K562 (cell line): Measurements from ENCODE around the gene ERMN. TPM values are rescaled to one million over a fixed set of nuclear protein-coding genes. Genes with fewer than 3 reads are reported as not detected.

Experiments used
- ATAC-seq: fragments of 200-7000 bp; cut with Tn5 transposase; 3 replicates; pipeline ENCODE4 v1.9.1; 2020; ENCODE audit warnings: moderate library complexity
- BruUV-seq: library from RNA; stranded (reverse); fragments of 400-500 nt; replicated peaks from 2 replicates; lab custom pipeline; 2021; lab: Mats Ljungman, UMichigan
- CTCF ChIA-PET: fragments of 300-600 bp; formaldehyde crosslinking; extraction: SDS; loops from one replicate; lab custom pipeline; 2021; ENCODE audit warnings: low intra/inter-chr PET ratio; lab: Yijun Ruan, JAX
- POLR2A ChIA-PET: fragments of 300-600, 350-650 bp; sonication (Branson Sonifier 250); formaldehyde crosslinking; extraction: SDS; loops from one replicate; lab custom pipeline; 2021; ENCODE audit warnings: antibody characterized with exemption, inconsistent platforms; lab: Yijun Ruan, JAX
- DNase-seq, 4 experiments: peaks; one replicate each; pipeline versions ENCODE4 v3.0.0 to v3.0.0-alpha.2; 2011 to 2018; ENCODE audit warnings: low spot score in 3 of 4, mixed read lengths in 3 of 4; ENCODE audit errors: extremely low read depth in 1 of 4
- FAIRE-seq: peaks from 2 replicates; lab custom pipeline; 2011; peaks lifted over from hg19 to GRCh38; lab: Jason Lieb, UNC
- H2AFZ ChIP-seq: 2 replicates; pipeline ENCODE4 v1.6.0; 2011; ENCODE audit warnings: low read depth, low read length, control low read depth, inconsistent platforms
- H3K27ac ChIP-seq: fragments of 200-600 bp; 3 replicates; pipeline ENCODE4 v1.8.0; 2011; ENCODE audit warnings: low read depth, mild to moderate bottlenecking, control low read depth, inconsistent platforms, low read length, moderate library complexity, mixed read lengths; ENCODE audit errors: extremely low read depth
- H3K27me3 ChIP-seq, 2 experiments: fragments of 300-600 bp in 1 of 2; 2 replicates in 1 of 2; 3 replicates in 1 of 2; pipeline versions ENCODE4 v1.6.0 to v1.8.0; 2011; ENCODE audit warnings: inconsistent platforms in 2 of 2, low read length in 2 of 2, mild to moderate bottlenecking in 1 of 2, mixed read lengths in 1 of 2, moderate library complexity in 1 of 2; ENCODE audit not compliant: control insufficient read depth in 2 of 2, insufficient read depth in 2 of 2
- H3K36me3 ChIP-seq: fragments of 300-600 bp; 3 replicates; pipeline ENCODE4 v1.8.0; 2011; ENCODE audit warnings: mild to moderate bottlenecking, low read length, inconsistent platforms; ENCODE audit not compliant: control insufficient read depth, insufficient read depth
- H3K4me1 ChIP-seq, 2 experiments: fragments of 200-600 bp in 1 of 2; replicated peaks in 1 of 2; 2 replicates in 1 of 2; 3 replicates in 1 of 2; pipeline versions ENCODE4 v1.5.1 to v1.8.0; 2011; ENCODE audit warnings: inconsistent platforms in 2 of 2, low read length in 2 of 2, mild to moderate bottlenecking in 1 of 2, mixed read lengths in 1 of 2, moderate library complexity in 1 of 2; ENCODE audit not compliant: control insufficient read depth in 2 of 2, insufficient read depth in 2 of 2
- H3K4me2 ChIP-seq: 2 replicates; pipeline ENCODE4 v1.6.1; 2011; ENCODE audit warnings: low read length, control low read depth, inconsistent platforms, mixed read lengths; ENCODE audit not compliant: insufficient read depth
- H3K4me3 ChIP-seq: fragments of 200-600 bp; sonication (generic), shearing (Covaris generic); 2 replicates; pipeline ENCODE4 v1.5.1; 2016; ENCODE audit warnings: control low read depth, inconsistent platforms
- H3K79me2 ChIP-seq: fragments of 200-600 bp; 3 replicates; pipeline ENCODE4 v1.8.0; 2011; ENCODE audit warnings: low read length, inconsistent platforms; ENCODE audit not compliant: control insufficient read depth, insufficient read depth
- H3K9ac ChIP-seq, 2 experiments: 2 replicates each; pipeline versions ENCODE4 v1.6.0 to v1.6.1; 2011; ENCODE audit warnings: low read depth in 2 of 2, low read length in 2 of 2, control low read depth in 1 of 2, inconsistent platforms in 1 of 2, mild to moderate bottlenecking in 1 of 2, mixed read lengths in 1 of 2; ENCODE audit not compliant: insufficient read depth in 1 of 2
- H3K9me1 ChIP-seq: one replicate; pipeline ENCODE4 v1.6.0; 2011; ENCODE audit warnings: inconsistent platforms, mild to moderate bottlenecking, low read length, moderate library complexity; ENCODE audit not compliant: control insufficient read depth, insufficient read depth
- H3K9me3 ChIP-seq: replicated peaks from 2 replicates; pipeline ENCODE4 v1.5.1; 2011; ENCODE audit warnings: low read depth, low read length, inconsistent platforms; ENCODE audit not compliant: control insufficient read depth, insufficient read depth
- H4K20me1 ChIP-seq: replicated peaks from 2 replicates; pipeline ENCODE4 v1.6.1; 2011; ENCODE audit warnings: low read length, inconsistent platforms, mixed read lengths; ENCODE audit not compliant: control insufficient read depth, insufficient read depth
- ERF ChIP-seq: fragments of 450-650 bp; formaldehyde crosslinking; IDR thresholded peaks from 2 replicates; pipeline ENCODE4 v1.4.0; 2020; ENCODE audit warnings: mild to moderate bottlenecking, mixed read lengths
- IRF2 ChIP-seq: sonication (generic); formaldehyde crosslinking; IDR thresholded peaks from 2 replicates; pipeline ENCODE4 v1.8.1; 2022; ENCODE audit warnings: mild to moderate bottlenecking, missing genetic modification reagents
- JUN ChIP-seq, 2 experiments: sonication (generic) in 1 of 2; formaldehyde crosslinking in 1 of 2; IDR thresholded peaks; 2 replicates each; pipeline versions ENCODE4 v1.6.1 to v1.8.0; 2012 to 2022; ENCODE audit warnings: borderline replicate concordance in 2 of 2, mild to moderate bottlenecking in 2 of 2, improper control_type of control experiment in 1 of 2, low read depth in 1 of 2, low read length in 1 of 2, missing genetic modification reagents in 1 of 2
- NRF1 ChIP-seq, 2 experiments: fragments of 450-650 bp; IDR thresholded peaks in 1 of 2; conservative IDR thresholded peaks in 1 of 2; 2 replicates each; pipeline ENCODE4 v1.6.1; 2014; ENCODE audit warnings: mild to moderate bottlenecking in 2 of 2
- RUNX1 ChIP-seq: sonication (generic); IDR thresholded peaks from 2 replicates; pipeline ENCODE4 v1.6.1; 2016; ENCODE audit warnings: antibody characterized with exemption, low read depth
- ZC3H4 ChIP-seq: sonication (generic); formaldehyde crosslinking; IDR thresholded peaks from 2 replicates; pipeline ENCODE4 v1.9.0; 2021; ENCODE audit warnings: missing genetic modification reagents, borderline replicate concordance
- WGBS: fragments of 100-300 bp; shearing (Covaris generic); methylation state at CpG from one replicate; pipeline ENCODE4 v1.1.6; 2016; ENCODE audit warnings: low coverage, mixed read lengths; ENCODE audit not compliant: insufficient coverage; ENCODE audit errors: missing lambda C conversion rate; 5-methylcytosine and 5-hydroxymethylcytosine counted together
- in situ Hi-C: fragments of 300-500 bp; cut with MboI; formaldehyde crosslinking; loops from 4 replicates; pipeline ENCODE4 v1.15.0; 2018; ENCODE audit warnings: inconsistent platforms, mixed read lengths
- intact Hi-C: fragments of 100-400 bp; cut with micrococcal nuclease; formaldehyde crosslinking; loops from 2 replicates; pipeline ENCODE4 v1.14.2; 2022
- polyA plus RNA-seq, 8 experiments: library from polyadenylated mRNA; depleted of rRNA in 4 of 8; stranded (reverse) in 5 of 8; unstranded in 3 of 8; fragments of >200 nt; fragmentation: Nextera tagmentation in 2 of 8; fragmentation: Illumina TruSeq in 1 of 8; extraction: Ambion mirVana in 2 of 8; extraction: Trizol in 1 of 8; gene quantifications; 2 replicates each; pipeline versions ENCODE4 v1.2.1 to v1.2.3, GENCODE V29; 2011 to 2014; ENCODE audit warnings: inconsistent platforms in 1 of 8, missing spikeins in 1 of 8
- total RNA-seq, 7 experiments: library from RNA; depleted of rRNA in 6 of 7; stranded (reverse); fragments of >200 nt in 6 of 7; fragmentation: Illumina TruSeq in 2 of 7; extraction: Trizol in 2 of 7; gene quantifications; 2 replicates each; pipeline versions ENCODE4 v1.2.1 to v1.2.3, GENCODE V29; 2011 to 2021; ENCODE audit warnings: low replicate concordance in 1 of 7

The ERMN gene
- total and polyA plus RNA-seq, 9 of the 15 experiments (the other 6 are each of a cell fraction or from before 2014, with no cell fraction given) = 0.03 to 0.11 (median 0.05) TPM; not detected in 3

DNA sequence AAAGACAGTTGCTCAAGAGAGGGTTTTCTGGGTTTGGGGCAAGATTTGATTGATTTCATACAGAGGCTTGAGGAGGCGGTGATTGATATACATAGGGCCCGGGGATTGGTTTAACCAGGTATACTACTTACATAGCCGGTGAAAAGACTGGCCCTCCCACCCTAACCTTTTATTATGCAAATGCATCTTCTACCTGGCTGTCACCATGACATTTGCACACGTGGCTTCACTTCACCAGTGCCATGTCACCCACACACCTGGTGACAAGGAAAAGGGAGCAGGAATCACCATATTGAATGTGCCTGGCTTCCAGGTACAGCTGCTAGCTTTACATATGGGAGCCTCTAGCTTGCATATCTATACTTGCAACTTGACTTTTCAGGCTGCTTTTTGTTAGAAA, 9.7 kb downstream of the ERMN start:
- H3K9me1 ChIP-seq = no peaks in the 10 kb centered on the region
- H3K79me2 ChIP-seq = no peaks in the 10 kb centered on the region
- intact Hi-C loops = no loop called here
- no peak overlapping the region for H3K9ac ChIP-seq
- H3K4me1 ChIP-seq = no peaks in the 10 kb centered on the region
- WGBS = 77% methylated on average over 4 of the region's 4 CpGs
- H4K20me1 ChIP-seq = no peaks in the 10 kb centered on the region
- no peak overlapping the region for H3K4me3 ChIP-seq
- DNase-seq (no peak), ATAC-seq (no peak), FAIRE-seq (no peak)
- H3K27ac ChIP-seq = no peak overlapping the region
- H2AFZ ChIP-seq = no peak overlapping the region
- H3K27me3 ChIP-seq = no peaks in the 10 kb centered on the region
- no TSS peak for BruUV-seq
- TF ChIP-seq JUN (IDR thresholded peaks at IDR 0.05; ENCODE audit: borderline replicate concordance, low read depth, low read length) = no peak
- TF ChIP-seq JUN (CRISPR knock-in tag; IDR thresholded peaks at IDR 0.05; ENCODE audit: borderline replicate concordance) = no peak
- peaks cover 19% of the 10 kb centered on the region; the same call in 2 of the 3 replicates for H3K36me3 ChIP-seq
- ChIA-PET CTCF (no interaction called here), POLR2A (interaction anchor here (1.5 kb wide), 1 partner anchor 13 kb away, joined by 4 read pairs; no protein-coding TSS in a partner anchor)
- H3K4me2 ChIP-seq = no peak overlapping the region
- in situ Hi-C loops = no loop called here
- no peaks in the 10 kb centered on the region for H3K9me3 ChIP-seq

- H3K27ac ChIP-seq = no peak overlapping the region
- no peak for DNase-seq
- FAIRE-seq = no peak
- no peaks in the 10 kb centered on the region for H3K9me3 ChIP-seq
- ChIA-PET POLR2A (no interaction called here), CTCF (interaction anchor here (0.6 kb wide), 1 partner anchor 972 kb away, joined by 4 read pairs; no protein-coding TSS in a partner anchor)
- no peaks in the 10 kb centered on the region for H3K79me2 ChIP-seq
- no peaks in the 10 kb centered on the region for H4K20me1 ChIP-seq
- intact Hi-C loops = no loop called here
- TF ChIP-seq NRF1 (conservative IDR thresholded peaks at IDR 0.05 in 1 of 2, IDR thresholded peaks at IDR 0.05 in 1 of 2) (no peak), RUNX1 (no peak), ZC3H4 (CRISPR knock-in tag) (no peak), ERF (CRISPR knock-in tag) (no peak), IRF2 (CRISPR knock-in tag) (no peak)
- 100% methylated on average over 1 of the region's 1 CpG for WGBS
- BruUV-seq = no TSS peak
- no peaks in the 10 kb centered on the region for H3K27me3 ChIP-seq
- in situ Hi-C loops = no loop called here
- H3K4me2 ChIP-seq = no peak overlapping the region
- H3K4me1 ChIP-seq = no peaks in the 10 kb centered on the region
- ATAC-seq = no peak
- peaks cover 49% of the 10 kb centered on the region for H3K36me3 ChIP-seq
- H3K4me3 ChIP-seq = no peak overlapping the region
- H3K9me1 ChIP-seq = no peaks in the 10 kb centered on the region
- H2AFZ ChIP-seq = no peak overlapping the region
- no peak overlapping the region for H3K9ac ChIP-seq
Observed at GRCh38 chr2:157312866-157313486, 12.6 kb downstream of the ERMN start.
